Stimulated activated CD8-positive, alpha-beta memory T cell treated with anti-CD3 and anti-CD28 coated beads, Interleukin-15, amount 100 ng/mL, for 24 hours (primary cell): Measurements from ENCODE around the gene USH1C.

Experiments used
- DNase-seq: peaks from one replicate; pipeline ENCODE4 v3.0.0-alpha.2; 2020; ENCODE audit warnings: low read depth

The USH1C gene

GRCh38 chr11:17570034-17570433 is 25.8 kb upstream of the USH1C start:
- DNase-seq, result no peak

GRCh38 chr11:17568944-17569343 is 24.7 kb upstream of the USH1C start:
- no peak for DNase-seq

GRCh38 chr11:17564687-17565042 is 20.4 kb upstream of the USH1C start:
- no peak for DNase-seq

GRCh38 chr11:17563961-17564686 is 19.9 kb upstream of the USH1C start:
- DNase-seq, result no peak

GRCh38 chr11:17563231-17563646 is 19.0 kb upstream of the USH1C start:
- DNase-seq, result no peak

GRCh38 chr11:17561526-17561925 is 17.3 kb upstream of the USH1C start:
- DNase-seq, result no peak

GRCh38 chr11:17561111-17561415 is 16.8 kb upstream of the USH1C start:
- DNase-seq, result no peak

GRCh38 chr11:17560281-17561110 is 16.3 kb upstream of the USH1C start:
- DNase-seq, result no peak

- no peak for DNase-seq
Observed at GRCh38 chr11:17559341-17560087, 15.3 kb upstream of the USH1C start.

- DNase-seq, result no peak
Observed at GRCh38 chr11:17558916-17559315, 14.7 kb upstream of the USH1C start.

- no peak for DNase-seq
Observed at GRCh38 chr11:17558025-17558780, 14.0 kb upstream of the USH1C start.

- no peak for DNase-seq
Observed at GRCh38 chr11:17556999-17557398, 12.8 kb upstream of the USH1C start.

GRCh38 chr11:17554487-17554886 is 10.3 kb upstream of the USH1C start:
- no peak for DNase-seq

- DNase-seq, result no peak
Observed at GRCh38 chr11:17553249-17553546, 9.0 kb upstream of the USH1C start.

- DNase-seq, result no peak
Observed at GRCh38 chr11:17552392-17553248, 8.4 kb upstream of the USH1C start.

GRCh38 chr11:17552041-17552355 is 7.8 kb upstream of the USH1C start:
- DNase-seq, result no peak

GRCh38 chr11:17551347-17552040 is 7.3 kb upstream of the USH1C start:
- no peak for DNase-seq

- no peak for DNase-seq
Observed at GRCh38 chr11:17550450-17551346, 6.5 kb upstream of the USH1C start.

GRCh38 chr11:17548444-17548843 is 4.2 kb upstream of the USH1C start:
- DNase-seq, result no peak

GRCh38 chr11:17547932-17548331 is 3.7 kb upstream of the USH1C start:
- DNase-seq, result no peak
